SK-N-SH (cell line): ENCODE data around the gene CDH13. TPM values are rescaled to one million over a fixed set of nuclear protein-coding genes. Genes with fewer than 3 reads are reported as not detected.

Experiments
- CTCF ChIA-PET: fragments of 300-600, 350-600 bp; formaldehyde crosslinking; extraction: SDS; loops from one replicate; lab custom pipeline; 2021; lab: Yijun Ruan, JAX
- POLR2A ChIA-PET: fragments of 350-600 bp; sonication (Branson Sonifier 250); formaldehyde crosslinking; extraction: SDS; loops from one replicate; lab custom pipeline; 2020; ENCODE audit warnings: antibody characterized with exemption, inconsistent platforms; lab: Yijun Ruan, JAX
- DNase-seq: peaks from one replicate; pipeline ENCODE4 v3.0.0; 2012
- H2AFZ ChIP-seq: fragments of 200-600 bp; sonication (generic); 2 replicates; pipeline ENCODE4 v1.8.1; 2016; ENCODE audit warnings: antibody characterized with exemption, mild to moderate bottlenecking, low read depth
- H3F3A ChIP-seq: fragments of 200-600 bp; sonication (generic); replicated peaks from 2 replicates; pipeline ENCODE3; 2016; ENCODE audit warnings: antibody characterized with exemption, mild to moderate bottlenecking; ENCODE audit not compliant: insufficient read depth
- H3K27ac ChIP-seq, 2 experiments: fragments of 200-500 bp in 1 of 2; fragments of 200-600 bp in 1 of 2; sonication (Bioruptor generic) in 1 of 2; sonication (generic), shearing (Covaris generic) in 1 of 2; 2 replicates each; pipeline versions ENCODE4 v1.5.1 to v1.6.1; 2014 to 2016; ENCODE audit warnings: low read depth in 2 of 2, inconsistent platforms in 1 of 2, low read length in 1 of 2, mild to moderate bottlenecking in 1 of 2, mixed read lengths in 1 of 2
- H3K27me3 ChIP-seq: fragments of 200-600 bp; sonication (generic), shearing (Covaris generic); 2 replicates; pipeline ENCODE4 v1.6.1; 2016; ENCODE audit warnings: mixed run types; ENCODE audit not compliant: insufficient read depth
- H3K36me3 ChIP-seq, 2 experiments: fragments of 200-500 bp in 1 of 2; fragments of 200-600 bp in 1 of 2; sonication (Bioruptor generic) in 1 of 2; sonication (generic) in 1 of 2; replicated peaks in 1 of 2; 2 replicates each; pipeline versions ENCODE3 to v1.5.1; 2014 to 2016; ENCODE audit warnings: low read length in 1 of 2, mild to moderate bottlenecking in 1 of 2; ENCODE audit not compliant: insufficient read depth in 2 of 2, control insufficient read depth in 1 of 2
- H3K4me1 ChIP-seq, 2 experiments: fragments of 200-500 bp in 1 of 2; fragments of 200-600 bp in 1 of 2; sonication (Bioruptor generic) in 1 of 2; sonication (generic), shearing (Covaris generic) in 1 of 2; 2 replicates each; pipeline versions ENCODE4 v1.5.1 to v1.6.1; 2014 to 2016; ENCODE audit warnings: low read depth in 1 of 2, low read length in 1 of 2, mixed run types in 1 of 2; ENCODE audit not compliant: insufficient read depth in 2 of 2, control insufficient read depth in 1 of 2
- H3K4me2 ChIP-seq: fragments of 200-600 bp; sonication (generic), shearing (Covaris generic); 2 replicates; pipeline ENCODE4 v1.6.1; 2017; ENCODE audit warnings: mixed run types
- H3K4me3 ChIP-seq, 2 experiments: fragments of 200-500 bp in 1 of 2; fragments of 200-600 bp in 1 of 2; sonication (Bioruptor generic) in 1 of 2; sonication (generic), shearing (Covaris generic) in 1 of 2; 2 replicates each; pipeline versions ENCODE4 v1.5.1 to v1.8.1; 2014 to 2016; ENCODE audit warnings: low read depth in 2 of 2, inconsistent platforms in 1 of 2, low read length in 1 of 2, mild to moderate bottlenecking in 1 of 2, mixed read lengths in 1 of 2, moderate library complexity in 1 of 2
- H3K79me2 ChIP-seq: fragments of 200-600 bp; sonication (generic); 2 replicates; pipeline ENCODE4 v1.8.1; 2017; ENCODE audit warnings: mild to moderate bottlenecking; ENCODE audit not compliant: insufficient read depth
- H3K9ac ChIP-seq: fragments of 200-600 bp; sonication (generic); 2 replicates; pipeline ENCODE4 v1.6.1; 2017; ENCODE audit warnings: mixed run types
- H3K9me2 ChIP-seq: fragments of 200-600 bp; sonication (generic); 2 replicates; pipeline ENCODE4 v1.6.1; 2017; ENCODE audit warnings: mixed run types
- H3K9me3 ChIP-seq: fragments of 200-600 bp; sonication (generic); 2 replicates; pipeline ENCODE4 v1.6.1; 2017; ENCODE audit warnings: mixed run types, mild to moderate bottlenecking, moderate library complexity
- H4K20me1 ChIP-seq: fragments of 200-600 bp; sonication (generic); 2 replicates; pipeline ENCODE4 v1.6.1; 2017; ENCODE audit warnings: mild to moderate bottlenecking, mixed run types; ENCODE audit not compliant: insufficient read depth
- CHD2 ChIP-seq: fragments of 150-350 bp; IDR thresholded peaks from 2 replicates; pipeline ENCODE4 v1.6.1; 2018; ENCODE audit warnings: low read length; ENCODE audit not compliant: partially characterized antibody
- ELF1 ChIP-seq: IDR thresholded peaks from 2 replicates; pipeline ENCODE4 v1.4.0; 2012
- EP300 ChIP-seq, 2 experiments: IDR thresholded peaks; 2 replicates each; pipeline versions ENCODE4 v1.4.0 to v1.6.1; 2012; ENCODE audit warnings: borderline replicate concordance in 1 of 2, low read depth in 1 of 2, low read length in 1 of 2
- EZH2phosphoT487 ChIP-seq: fragments of 200-600 bp; sonication (generic); IDR thresholded peaks from 2 replicates; pipeline ENCODE4 v1.6.1; 2017; ENCODE audit warnings: low read depth, mixed run types, mild to moderate bottlenecking, antibody characterized with exemption, moderate library complexity, borderline replicate concordance
- FOSL2 ChIP-seq: IDR thresholded peaks from 2 replicates; pipeline ENCODE4 v1.4.0; 2012; ENCODE audit warnings: low read depth, mild to moderate bottlenecking, moderate library complexity, borderline replicate concordance
- FOXJ3 ChIP-seq: sonication (generic); formaldehyde crosslinking; IDR thresholded peaks from 2 replicates; pipeline ENCODE4 v1.5.1; 2020; ENCODE audit warnings: mild to moderate bottlenecking, missing genetic modification reagents
- MEF2A ChIP-seq: IDR thresholded peaks from 2 replicates; pipeline ENCODE4 v1.4.0; 2012; ENCODE audit warnings: low read depth, borderline replicate concordance
- MXI1 ChIP-seq: IDR thresholded peaks from 2 replicates; pipeline ENCODE4 v1.6.1; 2012; ENCODE audit warnings: mild to moderate bottlenecking, low read depth, low read length, improper control_type of control experiment
- NRF1 ChIP-seq: IDR thresholded peaks from 2 replicates; pipeline ENCODE4 v1.6.1; 2012; ENCODE audit warnings: low read depth, mild to moderate bottlenecking, low read length
- POLR2AphosphoS5 ChIP-seq: IDR thresholded peaks from 2 replicates; pipeline ENCODE4 v1.6.1; 2012; ENCODE audit warnings: low read depth, low read length
- RAD21 ChIP-seq: IDR thresholded peaks from 2 replicates; pipeline ENCODE4 v1.6.1; 2012; ENCODE audit warnings: mild to moderate bottlenecking, low read length
- RCOR1 ChIP-seq: fragments of 150-350 bp; IDR thresholded peaks from 2 replicates; pipeline ENCODE4 v1.6.1; 2017; ENCODE audit warnings: antibody characterized with exemption, low read length
- RFX5 ChIP-seq: IDR thresholded peaks from 2 replicates; pipeline ENCODE4 v1.6.1; 2012; ENCODE audit warnings: mild to moderate bottlenecking, improper control_type of control experiment, low read length
- RXRA ChIP-seq: IDR thresholded peaks from 2 replicates; pipeline ENCODE4 v1.4.0; 2012; ENCODE audit warnings: low read depth, mild to moderate bottlenecking, borderline replicate concordance
- SIN3A ChIP-seq: IDR thresholded peaks from 2 replicates; pipeline ENCODE4 v1.6.1; 2012; ENCODE audit warnings: low read depth, mild to moderate bottlenecking, low read length, moderate library complexity, borderline replicate concordance
- TCF12 ChIP-seq: IDR thresholded peaks from 2 replicates; pipeline ENCODE4 v1.4.0; 2012
- TEAD4 ChIP-seq: IDR thresholded peaks from 2 replicates; pipeline ENCODE4 v1.4.0; 2012; ENCODE audit warnings: mild to moderate bottlenecking, borderline replicate concordance; ENCODE audit not compliant: insufficient read depth
- YY1 ChIP-seq: IDR thresholded peaks from 2 replicates; pipeline ENCODE4 v1.4.0; 2012; ENCODE audit warnings: low read depth, mild to moderate bottlenecking
- WGBS: methylation state at CpG from one replicate; pipeline ENCODE4 v1.1.6; 2017; ENCODE audit warnings: low lambda C conversion rate; 5-methylcytosine and 5-hydroxymethylcytosine counted together
- polyA plus RNA-seq, 3 experiments: library from polyadenylated mRNA; depleted of rRNA; stranded (reverse); fragments of >200 nt; gene quantifications; 2 replicates each; pipeline ENCODE4 v1.2.3, GENCODE V29; 2012
- TF ChIP-seq, protein P1 (sequence below): IDR thresholded peaks from 2 replicates; pipeline ENCODE4; 2012
- TF ChIP-seq, protein P2 (sequence below): IDR thresholded peaks from 2 replicates; pipeline ENCODE4 v1.4.0; 2012; ENCODE audit warnings: low read depth
- TF ChIP-seq, protein P3 (sequence below): IDR thresholded peaks from 2 replicates; pipeline ENCODE4 v1.4.0; 2012; ENCODE audit warnings: low read depth, borderline replicate concordance

The CDH13 gene
- polyA plus RNA-seq, 1 of the 3 experiments (the other 2 are of a cell fraction) = 93.0 TPM

DNA sequence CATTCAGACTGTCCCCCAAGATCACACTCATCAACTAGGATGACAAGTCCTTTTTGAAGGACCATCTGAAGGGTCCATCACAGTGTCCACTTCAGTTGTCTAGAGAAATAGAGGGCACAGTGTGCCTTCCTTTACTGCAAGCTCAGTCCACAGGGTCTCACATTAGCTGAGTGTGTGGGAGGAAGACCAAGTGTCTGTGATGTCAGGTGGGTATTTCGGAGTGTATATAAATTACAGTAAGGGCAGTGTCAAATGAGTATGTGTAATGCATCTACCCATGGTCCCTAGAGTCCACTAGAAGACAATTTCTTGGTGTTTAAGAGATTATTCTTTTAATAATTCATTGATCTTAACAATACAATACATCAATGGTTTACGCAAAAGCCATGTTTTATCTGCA, 272.2 kb downstream of the CDH13 start:
- H3K9ac ChIP-seq = no peak overlapping the region
- CTCF ChIA-PET = no interaction called here

GRCh38 chr16:82899731-82900450, 273.1 kb downstream of the CDH13 start:
- Histone ChIP-seq H3K79me2 (no peaks in the 10 kb centered on the region), H3K9ac (no peak overlapping the region)
- CTCF ChIA-PET = interaction anchor here (0.6 kb wide), 1 partner anchor 595 kb away, joined by 3 read pairs; no protein-coding TSS in a partner anchor
- DNase-seq = no peak
- POLR2A ChIA-PET = no interaction called here
- TF ChIP-seq YY1 (no peak), RAD21 (no peak), SIN3A (no peak), RFX5 (no peak), TCF12 (no peak), EZH2phosphoT487 (no peak), MXI1 (no peak), FOSL2 (no peak), NRF1 (no peak), ELF1 (no peak), MEF2A (no peak), FOXJ3 (CRISPR knock-in tag) (no peak)
- TF ChIP-seq, protein P1, sequence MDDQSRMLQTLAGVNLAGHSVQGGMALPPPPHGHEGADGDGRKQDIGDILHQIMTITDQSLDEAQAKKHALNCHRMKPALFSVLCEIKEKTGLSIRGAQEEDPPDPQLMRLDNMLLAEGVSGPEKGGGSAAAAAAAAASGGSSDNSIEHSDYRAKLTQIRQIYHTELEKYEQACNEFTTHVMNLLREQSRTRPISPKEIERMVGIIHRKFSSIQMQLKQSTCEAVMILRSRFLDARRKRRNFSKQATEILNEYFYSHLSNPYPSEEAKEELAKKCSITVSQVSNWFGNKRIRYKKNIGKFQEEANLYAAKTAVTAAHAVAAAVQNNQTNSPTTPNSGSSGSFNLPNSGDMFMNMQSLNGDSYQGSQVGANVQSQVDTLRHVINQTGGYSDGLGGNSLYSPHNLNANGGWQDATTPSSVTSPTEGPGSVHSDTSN = no peak
- TF ChIP-seq, protein P2, sequence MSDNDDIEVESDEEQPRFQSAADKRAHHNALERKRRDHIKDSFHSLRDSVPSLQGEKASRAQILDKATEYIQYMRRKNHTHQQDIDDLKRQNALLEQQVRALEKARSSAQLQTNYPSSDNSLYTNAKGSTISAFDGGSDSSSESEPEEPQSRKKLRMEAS = no peak
- TF ChIP-seq, all 33 proteins: peak for 0
- Histone ChIP-seq H3F3A (no peaks in the 10 kb centered on the region), H2AFZ (no peak overlapping the region), H3K4me3 (no peak overlapping the region), H4K20me1 (no peaks in the 10 kb centered on the region), H3K4me2 (no peak overlapping the region), H3K9me3 (no peaks in the 10 kb centered on the region), H3K27me3 (no peaks in the 10 kb centered on the region), H3K27ac (no peak overlapping the region), H3K9me2 (no peaks in the 10 kb centered on the region), H3K36me3 (no peaks in the 10 kb centered on the region), H3K4me1 (no peaks in the 10 kb centered on the region)
- WGBS = 30% methylated on average over 4 of the region's 4 CpGs

More for the DNA sequence above, 272.2 kb downstream of the CDH13 start:
- no peak overlapping the region for H2AFZ ChIP-seq
- POLR2A ChIA-PET = no interaction called here
- no peaks in the 10 kb centered on the region for H3K36me3 ChIP-seq
- no peaks in the 10 kb centered on the region for H3K27me3 ChIP-seq
- TF ChIP-seq EP300 (IDR thresholded peaks at IDR 0.05; ENCODE audit: borderline replicate concordance in 1 of 2, low read depth in 1 of 2, low read length in 1 of 2) = no peak
- TF ChIP-seq RCOR1 = no peak
- no peak for TF ChIP-seq CHD2
- TF ChIP-seq NRF1 = no peak
- TF ChIP-seq, protein P1 = no peak
- TF ChIP-seq, protein P3, sequence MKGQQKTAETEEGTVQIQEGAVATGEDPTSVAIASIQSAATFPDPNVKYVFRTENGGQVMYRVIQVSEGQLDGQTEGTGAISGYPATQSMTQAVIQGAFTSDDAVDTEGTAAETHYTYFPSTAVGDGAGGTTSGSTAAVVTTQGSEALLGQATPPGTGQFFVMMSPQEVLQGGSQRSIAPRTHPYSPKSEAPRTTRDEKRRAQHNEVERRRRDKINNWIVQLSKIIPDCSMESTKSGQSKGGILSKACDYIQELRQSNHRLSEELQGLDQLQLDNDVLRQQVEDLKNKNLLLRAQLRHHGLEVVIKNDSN = no peak
- no peak for TF ChIP-seq RXRA
- TF ChIP-seq FOXJ3 (CRISPR knock-in tag) = no peak
- no peak for TF ChIP-seq POLR2AphosphoS5
- TF ChIP-seq TEAD4 = no peak
- H3K9me3 ChIP-seq = no peaks in the 10 kb centered on the region
- no peak overlapping the region for H3K27ac ChIP-seq
- H3K4me2 ChIP-seq = no peak overlapping the region
- no peaks in the 10 kb centered on the region for H3F3A ChIP-seq
- no peak for DNase-seq
- H3K79me2 ChIP-seq = no peaks in the 10 kb centered on the region
- H4K20me1 ChIP-seq = no peaks in the 10 kb centered on the region
- no peaks in the 10 kb centered on the region for H3K9me2 ChIP-seq
- H3K4me1 ChIP-seq = no peaks in the 10 kb centered on the region
- WGBS = 55% methylated on average over 2 of the region's 2 CpGs
- H3K4me3 ChIP-seq = no peak overlapping the region
